Activated T-cell treated with anti-CD3 and anti-CD28 coated beads for 4 hours (primary cell): ENCODE results near the gene FHIT.

Source experiments
- DNase-seq: peaks from one replicate; pipeline ENCODE4 v3.0.0-alpha.2; 2020

Gene FHIT

DNA sequence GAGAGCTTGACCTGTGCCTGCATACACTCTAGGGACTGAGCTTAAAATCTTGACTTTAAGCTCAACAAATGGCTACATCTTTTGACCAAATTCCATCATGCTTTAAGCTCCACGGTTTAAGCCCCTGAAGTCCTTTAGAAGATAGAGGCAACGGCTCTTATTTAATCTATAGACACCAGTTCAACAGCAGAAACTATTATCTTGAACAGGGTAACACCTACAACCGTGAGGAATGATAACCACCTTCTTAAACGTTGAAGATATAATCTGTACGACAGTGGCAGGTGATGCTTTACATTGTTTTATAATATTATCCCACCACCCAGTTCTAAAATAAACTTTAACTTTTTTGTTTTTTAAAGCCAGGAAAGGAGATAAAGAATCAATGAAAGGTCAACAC is 1007.8 kb downstream of the FHIT start:
- no peak for DNase-seq

DNA sequence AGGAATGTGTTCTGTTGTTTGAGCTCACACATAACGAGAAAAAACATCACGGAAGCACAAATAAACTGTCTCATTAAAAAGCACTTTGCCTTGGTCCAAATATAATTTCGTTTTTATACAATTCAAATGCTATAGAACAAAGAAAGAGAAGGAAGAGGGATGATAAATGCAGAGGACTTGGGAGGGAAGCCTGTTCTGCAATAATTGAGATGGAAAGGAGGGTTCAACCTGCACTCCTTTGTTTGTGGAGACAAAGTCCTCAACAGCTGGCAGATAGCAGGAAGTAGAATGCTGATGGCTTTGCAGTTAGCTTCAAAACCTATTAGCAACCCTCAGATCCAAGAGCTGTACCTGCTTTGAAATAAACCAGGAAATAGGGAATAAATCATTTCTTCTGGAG is 1010.8 kb downstream of the FHIT start:
- DNase-seq: no peak

DNA sequence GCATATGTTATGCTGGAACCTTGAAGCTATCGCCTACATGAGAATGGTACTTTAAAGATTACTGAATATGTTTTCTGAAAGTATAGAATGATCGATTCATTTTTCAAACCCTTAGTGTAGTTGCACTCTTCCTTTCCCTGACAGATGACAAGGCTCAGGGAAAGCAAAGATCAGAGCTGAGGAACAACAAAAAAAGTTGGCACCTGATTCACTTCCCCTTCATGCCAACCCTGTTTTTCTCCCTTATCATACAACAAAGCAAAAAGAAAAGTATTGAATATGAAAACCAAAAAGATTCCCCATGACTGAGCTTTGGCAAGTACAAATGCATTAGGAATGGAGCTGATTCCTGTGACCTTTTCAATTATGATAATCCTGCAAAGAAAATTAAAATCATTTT is 1012.7 kb downstream of the FHIT start:
- DNase-seq: no peak

DNA sequence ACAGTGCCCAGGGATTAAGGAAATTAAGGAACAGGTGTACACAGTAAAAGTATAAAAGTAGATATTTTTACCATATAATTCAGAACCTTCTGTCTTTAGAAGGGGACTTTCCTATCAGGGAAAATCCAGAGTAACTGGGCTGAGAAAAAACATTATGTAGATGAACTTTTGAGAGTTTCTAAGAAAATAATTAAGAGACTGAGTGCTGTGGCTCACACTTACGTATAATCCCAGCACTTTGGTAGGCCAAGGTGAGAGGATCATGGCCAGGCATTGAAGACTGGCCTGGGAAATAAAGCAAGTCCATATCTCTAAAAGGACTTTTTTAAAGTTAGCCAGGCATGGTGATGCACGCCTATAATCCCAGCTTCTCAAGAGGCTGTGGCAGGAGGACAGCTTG is 1021.8 kb downstream of the FHIT start:
- DNase-seq: no peak

DNA sequence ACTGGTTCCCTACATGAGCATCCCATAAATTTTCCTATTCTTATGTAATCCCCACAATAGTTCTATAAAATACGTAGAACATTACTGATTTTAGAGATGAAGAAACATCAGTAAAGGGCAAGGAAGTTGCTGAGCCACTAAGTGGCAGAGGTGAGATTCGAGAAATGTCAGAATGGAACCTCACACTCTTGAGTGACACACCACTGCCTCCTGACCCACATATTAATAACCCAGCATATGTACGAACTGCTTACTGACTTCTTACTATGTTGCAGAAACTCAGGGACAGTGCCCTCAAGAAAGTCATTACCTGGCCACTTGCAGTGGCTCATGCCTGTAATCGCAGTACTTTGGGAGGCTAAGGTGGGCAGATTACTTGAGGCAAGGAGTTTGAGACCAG is 1022.4 kb downstream of the FHIT start:
- DNase-seq: no peak

DNA sequence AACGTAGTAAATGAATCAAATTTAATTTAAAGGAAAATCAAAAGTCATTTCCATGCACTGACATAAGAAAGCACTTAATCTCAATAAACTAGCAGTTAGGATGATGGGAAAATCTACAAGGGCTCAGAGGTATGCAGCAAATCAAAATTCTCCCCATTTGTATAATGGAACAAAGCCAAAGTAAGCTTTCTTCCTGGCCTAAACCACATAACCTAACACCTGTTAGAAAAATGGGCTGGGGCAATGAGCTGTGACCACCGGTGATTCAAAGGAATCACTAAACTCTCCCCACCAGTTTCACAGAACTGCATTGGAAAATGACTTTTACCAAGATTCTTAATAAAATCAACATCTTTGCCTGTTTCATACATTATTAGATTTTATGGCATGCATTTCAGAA is 1024.3 kb downstream of the FHIT start:
- DNase-seq: no peak

DNA sequence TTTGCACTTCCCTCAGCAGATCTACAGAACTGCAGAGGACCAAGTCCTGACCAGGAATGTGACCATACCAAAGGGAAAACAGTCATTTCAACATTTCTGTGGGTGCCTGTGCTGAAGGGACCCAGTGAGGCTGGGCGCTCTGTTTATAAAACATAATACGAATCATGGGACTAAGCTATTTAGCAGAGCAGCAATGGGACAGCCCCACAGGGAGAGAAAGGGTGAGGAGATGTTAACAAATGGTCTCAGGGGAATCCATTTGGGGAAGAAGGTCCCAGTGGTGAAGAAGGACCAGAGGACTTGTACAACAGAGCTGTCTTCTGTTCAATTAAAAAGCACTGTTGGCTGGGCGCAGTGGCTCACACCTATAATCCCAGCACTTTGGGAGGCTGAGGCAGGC is 1025.4 kb downstream of the FHIT start:
- DNase-seq: no peak

DNA sequence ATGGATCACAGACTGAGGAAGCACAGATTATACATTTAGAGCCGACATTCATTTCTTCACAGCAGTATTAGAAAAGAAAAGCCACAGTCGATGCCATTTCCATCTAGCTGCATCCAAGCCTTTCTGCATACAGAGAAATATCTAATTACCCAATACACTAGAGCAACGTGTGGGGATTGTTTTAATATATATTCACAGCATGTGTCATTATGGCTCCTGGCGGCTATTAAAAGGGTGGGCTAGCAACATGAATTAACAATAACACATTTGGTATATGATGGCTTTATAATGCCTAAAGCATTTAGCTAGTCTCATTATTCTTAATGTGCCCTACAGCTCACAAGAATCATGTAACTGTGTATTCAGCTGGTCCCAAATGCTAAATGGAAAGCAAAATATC is 1030.5 kb downstream of the FHIT start:
- no peak for DNase-seq

DNA sequence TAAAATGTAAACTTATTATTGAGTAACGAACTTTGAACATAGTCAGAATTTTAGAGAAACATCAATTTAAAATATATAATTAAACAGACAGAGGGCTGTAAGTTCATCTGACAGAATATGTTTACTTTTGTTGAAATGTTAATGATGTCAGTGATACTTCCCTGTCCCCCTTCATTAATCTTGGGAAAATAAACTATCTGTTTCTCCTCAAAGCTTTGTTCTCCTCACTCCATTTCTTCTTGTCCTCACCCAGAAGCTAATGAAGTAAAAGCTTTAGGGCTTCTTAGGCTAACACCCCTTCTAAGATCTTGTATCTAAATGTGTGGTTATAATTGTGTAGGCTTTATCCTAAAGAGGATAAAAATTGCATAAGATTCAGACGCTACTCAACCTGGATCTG is 1031.8 kb downstream of the FHIT start:
- no peak for DNase-seq

DNA sequence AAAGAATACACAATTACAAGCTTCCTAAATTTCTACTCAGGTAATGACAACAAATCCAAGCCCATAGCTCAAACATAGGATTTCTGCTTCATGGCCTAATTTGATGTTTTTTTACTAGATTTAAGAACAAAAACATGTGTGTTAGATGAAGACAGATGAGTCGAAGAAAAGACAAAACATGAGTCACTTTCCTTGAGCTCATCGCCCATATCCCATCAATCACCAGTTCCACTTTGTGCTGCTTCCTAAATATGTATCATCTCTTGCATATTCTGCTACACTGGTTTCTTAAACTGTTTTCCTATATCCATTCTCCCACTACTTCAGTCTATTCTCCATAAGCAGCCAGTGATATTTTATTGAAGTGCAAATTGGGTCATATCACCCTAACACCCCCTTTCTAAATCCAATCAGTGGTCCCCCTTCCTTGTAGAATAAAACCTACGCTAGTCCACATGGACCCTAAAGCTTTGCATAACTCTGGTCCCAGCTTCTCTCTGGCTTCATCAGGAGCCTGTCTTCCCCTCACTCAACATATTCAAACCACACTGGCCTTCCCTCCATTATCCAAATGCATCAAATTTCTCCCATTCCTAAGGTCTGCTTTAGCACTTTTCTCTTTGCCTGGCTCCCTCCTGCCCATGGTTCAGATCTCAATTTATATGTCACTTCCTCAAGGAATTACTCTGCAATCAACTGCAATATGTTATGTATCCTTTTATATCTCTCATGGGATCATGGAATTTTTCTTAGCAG is 1033.9 kb downstream of the FHIT start:
- no peak for DNase-seq

DNA sequence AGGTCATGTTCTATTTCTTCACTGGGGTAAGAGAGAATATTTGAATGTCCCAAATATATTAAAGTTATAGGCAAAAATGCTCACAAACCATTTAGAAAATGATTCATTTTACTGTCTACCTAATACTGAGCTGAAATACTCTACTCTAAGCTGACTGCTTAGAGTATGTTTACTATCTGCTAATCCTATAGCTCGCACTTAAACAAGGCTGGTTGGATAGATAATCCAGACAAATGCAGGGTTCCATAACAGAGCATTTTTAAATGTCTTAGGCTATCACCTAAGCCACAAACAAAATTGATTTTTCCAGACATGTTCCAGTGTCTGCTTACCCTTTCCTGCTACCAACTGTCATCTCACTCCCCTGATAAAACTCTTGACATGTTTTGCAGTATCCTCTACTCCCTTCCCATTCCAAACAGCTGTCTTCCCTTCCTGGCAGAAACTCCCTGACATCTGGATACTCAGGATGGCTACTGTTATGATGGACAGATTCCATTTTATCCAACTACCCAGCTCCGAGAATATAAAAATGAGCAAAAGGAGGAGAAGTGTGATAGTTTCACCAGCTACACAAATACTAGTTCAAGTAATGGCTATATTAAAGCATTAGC is 1034.7 kb downstream of the FHIT start:
- DNase-seq: no peak

DNA sequence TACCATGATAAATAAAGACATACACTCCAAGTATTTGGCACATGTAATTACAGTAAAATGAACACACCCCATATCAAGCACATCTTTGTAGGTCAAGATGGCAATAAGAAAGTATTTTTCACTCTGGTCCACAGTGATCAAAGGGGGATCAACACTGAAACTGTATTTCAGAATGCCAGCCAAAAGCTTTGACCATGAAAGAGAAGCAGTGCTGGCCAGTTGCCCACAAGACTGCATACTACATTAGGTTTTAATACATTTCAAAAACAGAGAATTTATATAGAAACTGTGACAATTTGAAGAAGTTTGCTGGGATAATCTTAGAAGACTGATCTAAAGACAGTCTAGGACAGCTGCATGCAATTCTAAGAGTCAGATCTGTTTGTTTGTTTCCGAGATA is 1035.3 kb downstream of the FHIT start:
- DNase-seq: no peak

DNA sequence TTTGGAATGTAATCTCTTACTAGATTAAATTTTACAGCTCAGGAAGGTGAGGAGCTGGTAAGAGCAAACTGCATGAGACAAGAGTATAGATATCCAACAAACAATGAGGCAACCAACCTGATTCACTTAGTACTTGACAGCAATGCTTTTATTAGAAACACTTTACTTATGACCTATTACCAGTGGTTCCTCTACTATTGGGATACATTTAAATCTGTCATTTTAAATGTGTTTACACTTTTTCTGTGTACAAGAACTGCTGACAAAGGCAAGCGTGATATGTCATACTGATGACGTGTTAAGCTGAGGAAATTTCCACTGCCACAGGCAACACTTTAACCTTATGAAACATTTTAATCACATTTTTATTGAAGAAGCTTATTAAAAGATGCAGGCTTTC is 1043.3 kb downstream of the FHIT start:
- DNase-seq: no peak

DNA sequence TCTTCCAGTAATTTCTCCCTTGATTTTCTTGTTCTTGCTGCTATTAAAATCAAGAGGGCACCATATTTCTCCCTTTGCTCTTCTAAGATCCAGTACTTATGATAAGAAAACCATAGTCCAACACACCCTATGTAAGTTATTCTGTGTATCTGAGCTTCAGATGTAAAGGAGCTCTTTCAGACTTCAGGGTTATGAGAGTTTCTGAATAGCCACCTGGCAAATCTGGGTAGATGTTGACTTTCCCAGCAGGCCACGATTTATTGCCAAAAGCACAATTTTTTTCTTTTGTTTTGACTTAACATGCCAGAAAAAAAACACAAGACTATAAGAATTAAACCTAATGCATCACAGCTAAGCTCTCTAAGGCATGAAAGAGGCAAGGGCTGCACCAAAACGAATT is 1045.0 kb downstream of the FHIT start:
- no peak for DNase-seq

DNA sequence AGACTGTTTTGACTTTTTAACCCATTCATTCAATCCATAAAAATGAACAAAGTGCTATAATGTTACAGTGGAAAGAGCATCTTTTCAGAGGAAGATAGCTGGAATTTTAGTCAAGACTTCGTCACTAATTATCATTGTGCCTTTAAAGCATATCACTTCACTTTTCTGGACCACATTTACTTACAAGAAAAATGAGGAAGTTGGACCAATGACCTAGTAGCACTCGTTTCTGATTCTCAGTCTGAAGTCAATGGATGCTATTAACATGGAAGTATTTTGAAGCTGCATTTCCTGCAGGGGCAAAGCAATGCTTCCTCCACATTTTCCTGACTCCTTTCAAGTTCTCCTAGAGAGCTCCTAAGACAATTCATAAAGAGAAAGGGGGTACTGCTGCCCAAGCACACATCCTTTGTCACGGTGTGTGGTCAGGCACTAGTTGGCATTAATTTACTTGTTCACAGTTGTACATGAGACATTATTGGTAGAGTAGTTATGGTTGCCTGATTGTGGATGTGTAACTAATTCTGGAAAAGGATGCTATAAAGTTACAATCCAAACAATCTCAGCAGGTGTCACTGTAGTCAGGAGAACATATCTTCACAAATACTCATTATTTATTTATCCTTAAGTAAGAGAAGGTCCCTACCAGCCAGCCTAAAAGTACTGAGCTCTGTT is 1049.1 kb downstream of the FHIT start:
- DNase-seq: no peak

DNA sequence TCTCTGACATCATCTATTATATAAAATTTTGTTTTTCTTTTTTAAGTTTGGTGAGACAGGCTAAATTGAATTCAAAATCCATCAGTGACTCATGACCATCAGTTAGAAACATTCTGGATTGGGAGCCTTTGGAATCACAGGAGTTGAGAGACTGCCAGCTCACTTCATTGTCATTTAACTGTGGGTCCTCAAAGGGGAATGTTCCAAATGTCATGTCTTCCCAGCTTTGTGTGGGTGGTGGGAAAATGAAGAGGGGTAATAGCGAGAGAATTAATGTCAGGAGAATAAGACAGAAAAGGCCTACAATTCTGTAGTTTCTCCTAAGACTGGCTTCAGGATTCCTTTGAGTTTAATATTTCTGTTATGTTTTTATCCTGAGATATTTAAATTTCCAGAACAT is 1051.9 kb downstream of the FHIT start:
- DNase-seq: no peak

DNA sequence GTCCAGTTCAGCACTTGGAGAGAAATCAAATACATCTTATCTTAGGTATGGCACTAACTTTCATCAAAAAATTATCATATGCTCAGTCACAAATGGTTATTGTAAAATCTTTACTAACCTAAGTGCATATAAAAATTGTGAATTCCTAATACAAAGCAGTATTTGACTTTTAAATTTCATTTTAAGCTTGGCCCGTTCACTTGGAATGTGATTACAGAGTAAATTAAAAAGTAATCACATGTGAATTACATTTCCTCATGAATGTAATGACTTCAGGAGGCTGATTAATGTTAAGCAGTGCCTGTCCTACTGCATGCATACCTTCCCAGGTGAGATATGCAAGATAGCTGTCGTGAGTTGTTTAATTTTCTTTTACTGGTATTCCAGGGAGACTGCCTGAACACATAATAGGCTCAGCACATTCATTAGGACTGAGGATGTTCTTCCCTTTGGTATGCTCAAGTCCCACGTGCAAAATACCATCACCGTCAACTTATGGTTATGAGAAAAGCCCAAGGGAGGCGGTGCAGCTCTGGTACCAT is 1053.0 kb downstream of the FHIT start:
- DNase-seq: no peak

DNA sequence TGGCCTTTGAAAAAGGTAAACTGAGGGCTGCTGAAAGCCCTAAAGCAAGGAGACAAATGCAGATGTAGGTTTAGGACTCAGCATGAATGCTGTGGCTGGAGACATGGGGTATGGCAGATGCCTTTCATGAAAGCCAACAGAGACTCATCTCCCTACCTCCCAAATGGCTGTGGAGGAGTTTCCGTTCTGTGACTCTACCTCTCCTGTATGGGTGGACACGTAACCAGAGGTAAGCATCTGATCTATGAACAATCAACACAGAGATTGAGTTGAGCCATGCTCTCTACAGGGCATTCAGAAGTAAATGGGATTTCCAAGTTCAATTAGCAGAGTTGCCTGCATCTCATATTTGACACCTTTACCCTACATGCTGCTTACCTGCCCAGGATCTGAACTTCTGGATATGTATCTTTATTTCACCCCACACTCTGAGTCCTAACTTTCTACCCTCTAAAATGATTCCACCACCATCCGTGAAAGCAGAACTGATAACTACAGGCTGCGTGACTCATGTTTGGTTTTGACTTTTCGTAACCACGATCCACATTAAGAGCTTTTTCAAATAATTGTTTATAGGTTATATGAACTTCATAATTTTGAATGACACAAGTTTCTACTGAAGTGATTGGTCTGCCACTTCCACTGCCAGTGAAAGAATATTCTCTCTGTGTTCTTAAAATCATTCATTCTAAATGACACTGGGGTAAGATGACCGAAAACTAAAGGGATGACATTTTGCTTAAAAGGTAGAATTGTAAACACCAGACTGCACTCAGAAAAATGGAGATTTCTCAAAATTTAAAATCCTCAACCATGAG is 1058.7 kb downstream of the FHIT start:
- no peak for DNase-seq

DNA sequence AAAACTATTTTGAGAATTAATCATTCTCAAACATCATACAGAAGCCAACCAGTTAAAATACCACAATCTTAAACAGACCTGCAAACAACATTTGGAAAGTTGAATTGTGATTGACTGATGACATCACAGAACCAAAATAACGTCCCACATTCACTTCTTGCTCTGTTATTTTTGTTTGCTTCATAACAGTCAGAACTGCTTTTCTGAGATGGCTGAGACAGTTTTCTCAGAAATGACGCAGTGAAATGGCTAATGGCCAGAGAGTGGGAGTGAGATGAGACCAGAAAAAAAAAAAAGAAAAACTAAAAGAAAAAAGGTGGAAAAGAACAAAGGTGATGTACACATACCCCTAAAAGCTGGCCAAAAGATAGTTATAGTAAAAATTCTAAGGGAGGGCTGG is 1061.2 kb downstream of the FHIT start:
- no peak for DNase-seq

DNA sequence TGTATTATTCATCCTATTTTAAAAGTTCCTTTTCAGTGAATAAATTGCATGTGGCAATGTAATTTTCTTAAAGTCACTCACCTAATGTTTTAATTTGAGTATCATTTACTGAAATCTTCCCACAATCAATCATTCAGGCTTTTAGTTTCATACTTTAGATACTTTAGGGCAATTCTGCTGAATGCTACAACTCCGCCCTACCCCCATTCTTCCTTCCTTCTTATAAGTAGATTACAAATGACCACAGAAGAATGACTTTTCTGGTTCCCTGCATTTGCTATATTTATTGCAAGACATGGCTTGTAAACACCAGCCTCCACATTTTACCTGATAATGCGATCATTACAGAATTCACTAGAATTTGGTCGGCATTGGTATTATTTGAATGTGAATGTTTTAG is 1061.9 kb downstream of the FHIT start:
- no peak for DNase-seq

DNA sequence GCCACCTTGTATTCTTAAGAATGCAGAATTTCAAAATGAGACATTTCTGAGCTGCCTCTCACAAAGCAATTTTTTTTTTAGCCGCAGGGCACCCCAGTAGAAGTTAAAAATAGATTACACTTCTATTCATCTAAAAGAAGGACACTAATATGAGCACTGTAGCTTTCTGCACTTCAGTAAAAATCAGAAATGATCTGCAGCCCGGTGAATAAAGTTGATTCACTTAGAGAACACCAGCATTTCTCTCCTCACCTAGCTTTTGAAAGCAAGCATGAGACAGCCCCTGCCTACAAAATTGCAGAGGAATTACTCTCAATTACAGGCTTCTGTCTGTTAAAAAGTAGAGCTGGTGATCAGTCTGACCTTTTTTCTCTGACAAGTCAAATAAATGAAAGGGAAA is 1062.4 kb downstream of the FHIT start:
- no peak for DNase-seq

DNA sequence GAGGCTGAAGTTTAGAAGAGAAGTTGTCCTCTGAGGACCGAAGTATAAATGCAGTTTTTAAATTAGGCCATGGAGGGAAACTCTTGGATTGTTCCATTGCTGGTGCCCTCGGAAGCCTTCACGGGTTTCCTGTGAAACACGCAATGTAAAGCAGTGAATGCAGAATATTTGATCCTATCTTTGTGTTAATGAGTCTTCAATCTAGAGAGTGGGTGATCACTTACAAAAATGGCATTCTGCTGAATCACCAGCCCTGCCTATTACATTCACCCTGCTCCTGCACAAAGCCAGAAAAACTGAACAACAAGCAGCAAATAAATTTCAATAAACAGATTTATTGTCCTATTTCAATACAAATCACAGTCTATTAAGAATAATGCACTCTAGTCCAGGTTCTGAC is 1063.9 kb downstream of the FHIT start:
- DNase-seq: no peak

DNA sequence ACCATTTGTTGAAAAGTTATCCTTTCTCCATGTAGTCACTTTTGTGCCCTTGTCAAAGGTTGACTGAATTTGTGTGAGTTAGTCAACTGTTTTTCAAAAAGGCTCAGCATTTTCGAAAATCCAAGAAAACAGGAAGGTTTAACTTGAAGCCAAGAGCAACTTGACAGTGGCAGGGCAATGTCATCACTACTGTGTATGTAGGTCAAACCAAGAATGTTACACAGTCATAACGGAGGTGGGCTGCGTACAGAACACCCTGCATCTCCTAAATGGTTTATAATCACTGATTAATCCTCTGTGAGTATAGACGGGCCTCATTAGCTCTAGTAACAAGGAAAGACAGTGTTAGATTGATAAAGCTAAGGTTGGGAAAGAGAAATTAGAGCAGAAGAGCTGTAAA is 1064.9 kb downstream of the FHIT start:
- no peak for DNase-seq
